GM12801 (cell line): ENCODE measurements around the gene PAPPA.

ENCODE experiments used
- TF ChIP-seq, protein P1 (sequence below): IDR thresholded peaks from one replicate; pipeline ENCODE4 v1.5.1; 2011; ENCODE audit warnings: control low read depth; ENCODE audit not compliant: insufficient read length; ENCODE audit errors: extremely low read depth

Gene PAPPA

DNA sequence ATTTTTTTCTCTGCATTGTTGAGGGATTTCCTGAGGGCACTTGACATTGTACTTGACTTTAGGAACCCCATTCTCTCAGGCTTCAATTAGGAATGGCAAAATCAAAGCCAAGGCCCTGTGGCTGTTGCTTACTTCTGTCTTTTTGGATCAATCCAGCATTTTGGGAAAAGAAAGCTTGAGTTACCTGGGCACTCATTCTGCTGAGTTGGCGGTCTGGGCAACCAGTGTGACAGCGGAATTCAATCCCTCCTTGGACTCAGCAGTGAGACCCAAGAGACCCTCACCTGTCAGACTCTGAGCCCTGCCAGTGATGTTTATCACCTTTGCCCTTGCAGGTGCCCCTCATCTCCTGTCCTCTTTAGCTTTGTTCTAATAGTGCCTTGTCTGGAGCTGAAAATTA is 225.3 kb downstream of the PAPPA start:
- TF ChIP-seq, protein P1, sequence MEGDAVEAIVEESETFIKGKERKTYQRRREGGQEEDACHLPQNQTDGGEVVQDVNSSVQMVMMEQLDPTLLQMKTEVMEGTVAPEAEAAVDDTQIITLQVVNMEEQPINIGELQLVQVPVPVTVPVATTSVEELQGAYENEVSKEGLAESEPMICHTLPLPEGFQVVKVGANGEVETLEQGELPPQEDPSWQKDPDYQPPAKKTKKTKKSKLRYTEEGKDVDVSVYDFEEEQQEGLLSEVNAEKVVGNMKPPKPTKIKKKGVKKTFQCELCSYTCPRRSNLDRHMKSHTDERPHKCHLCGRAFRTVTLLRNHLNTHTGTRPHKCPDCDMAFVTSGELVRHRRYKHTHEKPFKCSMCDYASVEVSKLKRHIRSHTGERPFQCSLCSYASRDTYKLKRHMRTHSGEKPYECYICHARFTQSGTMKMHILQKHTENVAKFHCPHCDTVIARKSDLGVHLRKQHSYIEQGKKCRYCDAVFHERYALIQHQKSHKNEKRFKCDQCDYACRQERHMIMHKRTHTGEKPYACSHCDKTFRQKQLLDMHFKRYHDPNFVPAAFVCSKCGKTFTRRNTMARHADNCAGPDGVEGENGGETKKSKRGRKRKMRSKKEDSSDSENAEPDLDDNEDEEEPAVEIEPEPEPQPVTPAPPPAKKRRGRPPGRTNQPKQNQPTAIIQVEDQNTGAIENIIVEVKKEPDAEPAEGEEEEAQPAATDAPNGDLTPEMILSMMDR: no peak

DNA sequence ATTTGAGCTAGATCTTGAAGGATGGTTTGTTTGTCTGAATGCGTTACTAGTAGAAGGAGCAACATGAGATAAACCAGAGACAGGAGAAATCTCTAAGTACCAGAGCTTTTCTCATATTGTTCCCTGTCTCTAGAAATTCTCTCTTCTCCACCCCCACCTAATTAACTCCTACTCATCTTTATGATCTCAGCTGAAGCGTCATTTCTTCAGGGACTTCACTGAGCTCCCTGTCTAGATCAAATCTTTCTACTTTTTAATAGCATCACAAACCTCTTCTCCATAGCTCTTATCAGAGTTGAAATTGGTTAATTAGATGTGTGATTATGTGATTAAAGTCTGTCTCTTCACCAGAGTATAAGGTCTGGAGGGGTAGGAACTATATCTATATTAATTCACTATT is 226.2 kb downstream of the PAPPA start:
- TF ChIP-seq, protein P1: no peak

DNA sequence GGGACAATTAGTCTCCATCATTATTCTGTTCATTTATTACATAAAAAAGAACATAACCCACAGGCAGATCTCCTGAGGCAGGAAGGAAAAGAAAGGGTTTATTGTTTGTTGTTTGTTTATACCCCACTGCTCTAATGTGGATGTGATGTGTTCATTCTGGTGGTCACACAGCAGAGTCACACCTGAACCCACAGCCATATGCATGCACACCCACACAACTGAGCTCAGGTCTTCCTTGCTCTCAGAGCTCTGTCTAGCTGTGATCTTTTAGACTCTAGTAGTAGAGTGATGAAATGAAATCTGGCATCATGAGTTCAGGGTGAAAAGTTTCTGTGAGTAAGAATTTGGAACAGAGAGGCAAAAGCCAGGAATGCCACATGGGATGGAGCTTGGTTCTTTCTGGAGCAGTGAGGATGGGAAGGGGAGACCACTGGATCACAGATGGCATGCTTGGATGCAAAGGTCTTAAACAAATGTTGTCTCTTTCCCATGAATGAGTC is 227.0 kb downstream of the PAPPA start:
- TF ChIP-seq, protein P1: no peak

DNA sequence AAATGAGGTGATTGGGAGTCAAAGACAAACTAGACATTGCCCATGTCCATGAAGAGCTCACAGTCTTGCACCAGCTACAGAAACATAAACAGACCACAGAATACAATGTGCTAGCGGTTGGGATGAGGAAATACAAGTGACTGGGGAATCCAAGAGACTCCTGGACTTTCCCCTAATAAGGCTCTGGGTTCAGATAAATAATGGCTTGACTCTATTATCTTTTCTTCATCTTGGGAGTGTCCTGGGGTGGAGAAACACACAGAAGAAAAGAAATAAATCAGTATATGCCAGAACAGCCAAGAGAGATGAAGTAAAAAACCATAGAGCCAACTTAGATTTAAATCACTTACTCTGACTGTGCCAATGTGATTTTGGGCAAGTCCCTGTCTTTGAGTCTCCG is 227.8 kb downstream of the PAPPA start:
- TF ChIP-seq, protein P1: no peak

DNA sequence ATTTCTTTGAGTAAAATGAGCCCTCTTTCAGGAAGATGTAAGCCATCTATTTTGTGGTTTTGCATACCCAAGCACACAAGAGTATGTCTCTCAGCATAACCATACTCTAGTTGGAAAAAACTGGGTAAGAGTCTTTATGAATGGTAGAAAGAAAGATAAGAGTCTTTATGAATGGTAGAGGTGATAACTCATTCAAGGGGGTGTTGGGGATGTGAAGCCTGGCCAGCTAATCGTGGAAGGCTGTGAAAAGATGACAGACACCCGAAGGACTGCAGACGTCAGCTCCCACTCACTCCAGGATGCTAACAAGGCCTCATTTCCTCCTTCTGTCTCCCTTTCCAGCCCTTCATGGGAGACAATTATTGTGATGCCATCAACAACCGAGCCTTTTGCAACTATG is 228.5 kb downstream of the PAPPA start:
- TF ChIP-seq, protein P1: no peak

DNA sequence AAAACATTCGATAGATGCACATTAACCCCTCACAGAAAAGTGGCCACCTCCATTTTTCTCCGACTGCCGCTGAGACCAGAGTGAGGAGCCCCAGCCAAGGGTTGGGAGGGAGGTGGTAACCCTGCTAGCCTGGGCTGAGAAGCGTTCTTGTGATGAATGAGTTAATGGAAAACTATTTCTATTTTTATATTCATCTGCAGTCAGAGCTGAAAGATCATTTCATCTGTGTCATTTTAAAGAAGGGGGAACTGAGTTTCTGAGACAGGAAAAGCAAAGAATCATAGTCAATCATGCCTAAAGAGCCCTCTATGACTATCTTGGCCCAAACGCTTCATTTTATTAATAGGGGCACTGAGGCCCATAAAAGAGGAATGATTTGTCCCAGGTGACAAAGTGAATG is 229.5 kb downstream of the PAPPA start:
- TF ChIP-seq, protein P1: no peak

DNA sequence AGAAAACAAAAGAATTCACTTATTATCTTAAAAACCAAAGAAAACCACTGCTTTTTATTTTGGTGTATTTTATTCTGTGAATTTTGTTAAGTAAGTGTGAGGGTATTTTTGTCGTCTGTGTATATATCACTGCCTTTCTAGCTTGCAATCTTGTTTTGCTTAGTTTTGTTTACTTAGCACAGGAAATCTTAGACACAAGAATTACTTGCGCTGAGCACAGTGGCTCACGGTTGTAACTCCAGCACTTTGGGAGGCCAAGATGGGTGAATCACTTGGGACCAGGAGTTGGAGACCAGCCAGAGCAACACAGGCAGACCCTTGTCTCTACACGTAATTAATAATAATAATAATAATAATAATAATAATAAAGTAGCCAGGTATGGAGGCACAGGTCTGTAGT is 230.3 kb downstream of the PAPPA start:
- TF ChIP-seq, protein P1: no peak

DNA sequence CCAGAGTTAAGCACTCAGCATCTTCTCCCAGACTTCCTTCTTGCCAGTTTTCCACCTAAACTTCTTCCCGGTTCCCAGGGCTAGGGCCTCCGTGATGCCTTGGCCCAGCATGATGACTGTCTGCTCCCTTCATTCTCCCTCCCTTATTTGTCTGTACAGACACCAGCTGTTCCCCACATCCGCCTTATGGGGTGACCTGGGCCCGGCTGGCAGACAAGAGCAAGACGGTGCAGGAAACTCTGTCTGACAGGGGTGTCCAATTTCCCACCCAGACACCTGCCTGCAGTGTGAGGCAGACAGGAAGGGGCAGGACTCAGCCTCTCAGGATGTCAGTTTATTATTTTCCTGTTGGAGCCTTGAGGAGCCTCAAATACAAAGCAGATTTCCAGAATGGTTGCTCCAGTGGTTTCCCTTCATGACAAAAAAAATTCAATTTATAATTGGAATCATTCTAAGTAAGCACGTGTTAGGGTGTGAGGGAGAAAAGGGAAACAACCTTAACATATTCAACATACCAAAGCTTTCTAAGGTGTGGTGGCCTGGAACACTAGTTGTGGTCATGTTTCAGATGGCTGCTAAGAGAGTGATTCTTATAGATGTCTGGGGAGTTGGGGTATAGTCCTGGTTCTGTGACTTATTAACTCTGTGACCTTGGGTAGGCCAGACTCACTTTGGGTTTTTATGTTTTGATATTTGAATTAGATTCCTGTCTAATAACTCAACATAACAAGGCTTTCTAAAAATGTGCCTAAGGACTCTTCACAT is 234.5 kb downstream of the PAPPA start:
- TF ChIP-seq, protein P1: no peak
